Activated CD4-positive, alpha-beta memory T cell treated with anti-CD3 and anti-CD28 coated beads for 36 hours (primary cell): Measurements from ENCODE around the gene SGSM2. TPM values are rescaled to one million over a fixed set of nuclear protein-coding genes. Genes with fewer than 3 reads are reported as not detected.

Experiments
- CTCF ChIA-PET: fragments of 350-600 bp; sonication (Branson Sonifier 250); formaldehyde crosslinking; loops from one replicate; lab custom pipeline; 2021; ENCODE audit warnings: antibody characterized with exemption, inconsistent platforms; lab: Charles Lee
- POLR2A ChIA-PET: fragments of 350-600 bp; sonication (Branson Sonifier 250); formaldehyde crosslinking; loops from one replicate; lab custom pipeline; 2021; ENCODE audit warnings: antibody characterized with exemption; lab: Charles Lee
- DNase-seq: peaks from one replicate; pipeline ENCODE4 v3.0.0-alpha.2; 2020
- H3K27ac Mint-ChIP-seq: one replicate; pipeline ENCODE4 v1.8.0; 2021; ENCODE audit warnings: mixed read lengths
- H3K27me3 Mint-ChIP-seq: one replicate; pipeline ENCODE4 v1.8.0; 2021; ENCODE audit warnings: mixed read lengths
- H3K36me3 Mint-ChIP-seq: one replicate; pipeline ENCODE4 v1.8.0; 2021; ENCODE audit warnings: mixed read lengths
- H3K4me1 Mint-ChIP-seq: one replicate; pipeline ENCODE4 v1.8.0; 2021; ENCODE audit warnings: low read depth, mixed read lengths
- H3K4me3 Mint-ChIP-seq: one replicate; pipeline ENCODE4 v1.8.0; 2021; ENCODE audit warnings: mild to moderate bottlenecking, mixed read lengths
- H3K9me3 Mint-ChIP-seq: one replicate; pipeline ENCODE4 v1.8.0; 2021; ENCODE audit warnings: mixed read lengths
- intact Hi-C: fragments of 100-400 bp; cut with micrococcal nuclease; formaldehyde crosslinking; loops from one replicate; pipeline ENCODE4 v1.15.1; 2023
- total RNA-seq, 2 experiments: library from RNA; stranded (reverse); gene quantifications; one replicate each; pipeline ENCODE4 v1.2.3, GENCODE V29; 2021

SGSM2 gene
- total RNA-seq, result 10 to 100 TPM; 32.7 to 33.4 TPM

DNA sequence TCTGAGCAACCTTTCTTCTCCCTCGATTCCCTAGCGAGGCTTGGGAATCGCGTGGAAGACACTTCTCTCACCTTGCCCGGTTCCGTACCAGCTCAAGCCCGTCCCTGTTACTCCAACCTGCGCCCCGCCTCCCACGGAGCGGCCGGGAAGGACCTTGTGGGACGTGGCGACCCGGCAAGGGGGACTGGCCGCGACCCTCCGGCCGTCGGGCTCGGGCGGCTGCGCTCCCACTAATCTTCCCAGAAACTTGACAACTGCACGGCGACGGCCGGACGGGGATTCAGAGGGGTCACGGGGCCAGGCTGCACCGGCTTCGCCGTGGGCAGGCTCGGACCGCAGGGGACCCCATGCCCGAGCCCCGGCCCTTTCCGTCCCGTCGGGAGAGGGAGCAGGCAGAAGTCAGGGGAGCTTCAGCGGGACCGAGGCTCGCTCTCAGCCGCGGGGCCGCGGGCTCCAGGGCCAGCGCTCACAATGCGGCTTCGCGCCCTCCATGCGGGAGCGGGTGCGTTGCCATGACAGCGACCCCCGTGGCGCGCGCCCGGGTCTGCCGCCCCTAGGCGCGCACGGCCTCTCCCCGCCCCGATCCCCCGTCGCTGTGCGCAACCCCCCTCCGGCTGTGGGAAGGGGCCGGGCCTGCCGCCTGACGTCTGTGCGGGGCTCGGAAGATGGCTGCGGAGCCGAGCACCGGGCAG, at the start of gene SGSM2:
SGSM2 (plus strand) TSS at position 650 of the 692 bp plus-strand sequence. CDS start 188 bp downstream, outside the sequence.
- Mint-ChIP-seq H3K9me3 (no peaks in the 10 kb centered on the region), H3K36me3 (peaks cover 11% of the 10 kb centered on the region), H3K4me1 (peaks cover 14% of the 10 kb centered on the region), H3K4me3 (peak within 1 kb of the TSS; percentile 100), H3K27ac (peak within 1 kb of the TSS; percentile 90), H3K27me3 (no peaks in the 10 kb centered on the region)
- POLR2A ChIA-PET, result interaction anchor here (0.7 to 3.1 kb wide), 13 partner anchors 10 to 1806 kb away, joined by 3 to 24 read pairs (median 3); partner anchors contain the start of genes CYB5D2, SMG6, SRR and ZZEF1
- CTCF ChIA-PET, result interaction anchor here (0.7 to 2.8 kb wide), 10 partner anchors 16 to 284 kb away, joined by 3 to 17 read pairs (median 6); partner anchors contain the start of gene HIC1
- intact Hi-C loops, result loop anchor here (2.0 to 5.0 kb wide), 4 partner anchors 32 to 285 kb away; partner anchors contain the start of gene MNT
- DNase-seq, result peak; percentile 70

GRCh38 chr17:2289878-2290478, 47.3 kb upstream of the SGSM2 start:
- intact Hi-C loops, result no loop called here
- POLR2A ChIA-PET, result no interaction called here
- no peak overlapping the region for H3K4me3 Mint-ChIP-seq
- H3K36me3 Mint-ChIP-seq, result peaks cover 36% of the 10 kb centered on the region
- H3K27ac Mint-ChIP-seq, result no peak overlapping the region
- DNase-seq, result no peak
- peaks cover 11% of the 10 kb centered on the region for H3K4me1 Mint-ChIP-seq
- no peaks in the 10 kb centered on the region for H3K27me3 Mint-ChIP-seq
- CTCF ChIA-PET, result no interaction called here
- no peaks in the 10 kb centered on the region for H3K9me3 Mint-ChIP-seq

DNA sequence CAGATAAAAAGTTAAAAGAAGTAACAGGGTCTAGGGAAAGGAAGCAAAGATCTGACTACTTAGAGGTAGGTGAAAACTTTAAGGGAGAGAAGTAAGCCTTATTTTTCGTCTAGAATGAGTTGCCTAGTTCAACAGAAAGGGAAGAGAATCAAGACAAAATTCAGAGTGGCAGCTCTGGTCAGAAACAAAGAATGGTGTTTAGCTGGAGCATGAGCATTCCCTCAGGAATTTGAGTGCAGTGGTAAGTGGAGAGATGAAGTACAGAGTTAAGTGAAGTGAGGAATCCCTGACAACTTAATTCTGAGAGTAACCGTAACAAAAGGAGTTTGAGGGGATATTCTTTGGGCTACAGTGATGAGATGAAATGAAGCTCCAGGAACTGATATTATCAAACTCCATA, 45.2 kb upstream of the SGSM2 start:
- Mint-ChIP-seq H3K36me3 (peaks cover 48% of the 10 kb centered on the region), H3K4me3 (no peak overlapping the region), H3K4me1 (peaks cover 27% of the 10 kb centered on the region), H3K27me3 (no peaks in the 10 kb centered on the region), H3K27ac (no peak overlapping the region), H3K9me3 (no peaks in the 10 kb centered on the region)
- CTCF ChIA-PET, result interaction anchor here (0.8 kb wide), 1 partner anchor 238 kb away, joined by 3 read pairs; no protein-coding TSS in a partner anchor
- POLR2A ChIA-PET, result interaction anchor here (1.2 kb wide), 1 partner anchor 11 kb away, joined by 4 read pairs; no protein-coding TSS in a partner anchor
- DNase-seq, result no peak
- intact Hi-C loops, result no loop called here

DNA sequence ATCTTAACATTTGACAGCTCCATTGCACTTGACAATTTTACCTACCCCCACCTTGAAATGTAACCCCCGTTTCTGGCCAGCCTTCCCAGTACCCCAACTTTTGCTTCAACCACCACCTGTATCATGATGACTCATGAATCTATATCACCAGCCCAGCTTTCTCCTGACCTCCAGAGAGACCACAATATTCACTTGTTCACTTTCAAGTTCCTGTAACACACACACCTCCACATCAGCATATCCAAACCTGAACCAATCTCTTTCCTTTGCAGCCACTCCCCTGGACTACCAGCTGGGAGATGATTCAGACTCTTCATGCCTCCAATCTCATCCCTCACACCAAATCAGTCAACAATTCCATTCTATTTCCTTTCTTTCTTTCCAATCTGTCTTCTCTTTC, 41.7 kb upstream of the SGSM2 start:
- H3K27me3 Mint-ChIP-seq, result no peaks in the 10 kb centered on the region
- POLR2A ChIA-PET, result interaction anchor here (1.1 kb wide), 1 partner anchor 241 kb away, joined by 3 read pairs; the partner anchor contains the start of gene HIC1
- H3K36me3 Mint-ChIP-seq, result peaks cover 62% of the 10 kb centered on the region
- H3K9me3 Mint-ChIP-seq, result no peaks in the 10 kb centered on the region
- DNase-seq, result peak; percentile 25
- peaks cover 50% of the 10 kb centered on the region for H3K4me1 Mint-ChIP-seq
- CTCF ChIA-PET, result interaction anchor here (0.6 to 1.9 kb wide), 3 partner anchors 12 to 241 kb away, joined by 3 to 8 read pairs (median 4); partner anchors contain the start of gene HIC1
- peak overlapping the region; percentile 13 for H3K27ac Mint-ChIP-seq
- intact Hi-C loops, result no loop called here
- H3K4me3 Mint-ChIP-seq, result no peak overlapping the region

DNA sequence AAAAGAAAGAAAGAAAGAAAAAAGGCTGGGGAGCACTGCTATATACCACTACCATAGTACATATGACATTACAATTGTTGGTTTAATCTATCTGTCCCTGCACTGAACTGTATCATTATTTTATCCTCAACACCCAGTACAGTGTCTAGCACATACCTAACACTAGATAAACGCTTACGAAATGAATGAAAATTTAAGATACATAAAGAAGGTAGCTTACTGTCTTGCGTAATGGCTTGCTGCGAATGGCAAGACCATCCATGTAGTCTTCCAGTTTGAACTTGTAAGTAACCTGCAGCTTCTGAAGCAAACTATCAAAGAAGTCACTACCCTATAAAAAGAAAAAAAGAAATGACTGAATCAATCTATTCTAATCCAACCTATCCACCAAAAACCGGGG, 40.3 kb upstream of the SGSM2 start:
- peaks cover 53% of the 10 kb centered on the region for H3K36me3 Mint-ChIP-seq
- ChIA-PET CTCF (interaction anchor here (1.2 kb wide), 1 partner anchor 52 kb away, joined by 3 read pairs; no protein-coding TSS in a partner anchor), POLR2A (interaction anchor here (1.2 kb wide), 1 partner anchor 215 kb away, joined by 3 read pairs; the partner anchor contains the start of gene METTL16)
- no peak for DNase-seq
- H3K9me3 Mint-ChIP-seq, result no peaks in the 10 kb centered on the region
- intact Hi-C loops, result no loop called here
- H3K4me3 Mint-ChIP-seq, result no peak overlapping the region
- no peak overlapping the region for H3K27ac Mint-ChIP-seq
- no peaks in the 10 kb centered on the region for H3K27me3 Mint-ChIP-seq
- peaks cover 61% of the 10 kb centered on the region for H3K4me1 Mint-ChIP-seq

- Mint-ChIP-seq H3K4me1 (peaks cover 61% of the 10 kb centered on the region), H3K4me3 (no peak overlapping the region), H3K36me3 (peaks cover 46% of the 10 kb centered on the region), H3K27ac (no peak overlapping the region), H3K27me3 (no peaks in the 10 kb centered on the region), H3K9me3 (no peaks in the 10 kb centered on the region)
- no peak for DNase-seq
- ChIA-PET CTCF (no interaction called here), POLR2A (no interaction called here)
- intact Hi-C loops, result no loop called here
Observed at GRCh38 chr17:2299136-2299535, 38.2 kb upstream of the SGSM2 start.

DNA sequence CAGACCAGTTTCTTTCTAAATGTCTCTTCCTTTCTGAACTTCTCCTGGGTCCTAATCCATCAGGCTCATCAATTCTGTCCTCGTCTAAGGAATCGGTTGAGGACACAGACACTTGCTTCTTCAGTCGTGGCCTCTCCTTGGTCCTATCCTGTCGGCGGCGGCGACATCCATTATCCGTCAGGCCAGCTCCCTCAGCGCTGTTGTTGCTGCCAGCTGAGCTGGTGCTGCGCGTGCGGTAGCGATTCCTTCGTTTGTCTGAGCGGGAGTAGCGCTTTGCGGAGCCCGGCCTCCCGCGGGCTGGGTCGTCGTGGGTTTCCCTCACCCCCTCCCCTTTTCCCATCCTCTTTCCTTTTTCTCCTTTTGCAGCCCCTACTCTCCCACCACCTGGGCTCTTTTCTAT, 37.5 kb upstream of the SGSM2 start:
- Mint-ChIP-seq H3K9me3 (no peaks in the 10 kb centered on the region), H3K4me1 (peaks cover 57% of the 10 kb centered on the region), H3K27me3 (no peaks in the 10 kb centered on the region), H3K4me3 (no peak overlapping the region), H3K36me3 (peaks cover 41% of the 10 kb centered on the region), H3K27ac (no peak overlapping the region)
- intact Hi-C loops, result loop anchor here (5.0 kb wide), 3 partner anchors 53 to 247 kb away; partner anchors contain the start of gene MNT
- DNase-seq, result no peak
- CTCF ChIA-PET, result no interaction called here
- POLR2A ChIA-PET, result no interaction called here

GRCh38 chr17:2302778-2303203, 34.5 kb upstream of the SGSM2 start:
- Mint-ChIP-seq H3K27me3 (no peaks in the 10 kb centered on the region), H3K9me3 (no peaks in the 10 kb centered on the region), H3K4me3 (peak overlapping the region; percentile 90), H3K36me3 (peaks cover 25% of the 10 kb centered on the region), H3K27ac (peak overlapping the region; percentile 75), H3K4me1 (peaks cover 51% of the 10 kb centered on the region)
- intact Hi-C loops, result loop anchor here (2.0 to 5.0 kb wide), 4 partner anchors 36 to 250 kb away; partner anchors contain the start of gene MNT
- DNase-seq, result no peak
- POLR2A ChIA-PET, result interaction anchor here (0.6 to 3.4 kb wide), 7 partner anchors 11 to 213 kb away, joined by 3 to 24 read pairs (median 4); partner anchors contain the start of genes SGSM2 and TSR1
- CTCF ChIA-PET, result interaction anchor here (1.2 to 2.4 kb wide), 5 partner anchors 49 to 249 kb away, joined by 4 to 16 read pairs (median 6); partner anchors contain the start of gene HIC1

DNA sequence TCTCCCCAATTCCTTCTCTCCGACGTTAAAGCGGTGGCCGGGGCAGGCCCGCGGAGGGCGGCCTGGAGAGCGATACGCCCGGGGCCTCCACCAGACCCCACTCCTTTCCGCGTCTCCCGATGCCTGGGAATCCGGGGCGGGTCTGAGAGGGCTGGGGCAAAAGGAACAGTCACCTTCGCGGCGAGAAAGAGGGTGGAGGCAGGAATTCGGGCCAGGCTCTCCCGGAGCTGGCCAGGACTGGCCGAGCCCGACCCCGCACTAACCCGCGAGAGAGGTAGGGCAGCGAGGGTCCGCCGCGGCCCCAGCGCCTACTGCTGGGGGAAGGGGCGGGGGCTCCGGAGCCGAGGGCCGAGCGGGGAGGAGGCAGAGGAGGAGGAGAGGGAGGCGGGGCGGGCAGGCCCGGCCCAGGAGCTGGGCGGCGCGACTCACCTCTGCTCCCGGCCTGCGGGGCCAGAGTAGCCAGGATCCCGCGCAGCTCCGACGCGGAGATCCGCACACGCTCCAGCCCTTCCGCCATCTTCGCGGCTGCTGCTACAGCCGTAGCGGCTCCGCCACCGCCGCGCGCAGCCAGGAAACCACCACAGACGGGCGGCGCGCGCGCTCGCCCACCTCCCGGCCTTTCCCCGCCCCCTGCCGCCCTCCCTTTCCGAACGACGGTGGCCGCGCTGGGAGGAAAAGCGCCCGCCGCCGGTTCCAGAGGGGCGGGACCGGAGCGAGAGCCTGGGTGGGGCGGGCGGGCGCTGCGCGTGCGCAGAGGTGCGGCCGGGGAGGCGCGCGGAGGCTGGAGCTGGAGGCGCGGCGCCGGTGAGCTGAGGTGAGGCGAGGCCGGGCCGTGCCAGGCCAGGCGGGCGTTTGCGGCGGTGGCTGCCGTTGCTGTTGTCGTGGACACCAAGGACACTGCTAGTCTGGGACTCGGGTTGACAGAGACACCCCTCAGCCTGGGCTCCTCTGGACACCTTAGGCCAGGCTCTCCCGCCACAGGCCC, 33.8 kb upstream of the SGSM2 start, which contains the start of the genes SMG6 and SRR:
SMG6 (minus strand) TSS at position 582 of the 985 bp plus-strand sequence; CDS start at position 517, 65 bp downstream.
SRR (plus strand) TSS at position 747 of the 985 bp plus-strand sequence. CDS start 11,611 bp downstream, outside the sequence.
- H3K4me3 Mint-ChIP-seq, result peak within 1 kb of the TSS; percentile 90
- H3K27me3 Mint-ChIP-seq, result no peaks in the 10 kb centered on the region
- no peaks in the 10 kb centered on the region for H3K9me3 Mint-ChIP-seq
- peak; percentile 96 for DNase-seq
- ChIA-PET POLR2A (interaction anchor here (0.6 to 3.4 kb wide), 7 partner anchors 11 to 248 kb away, joined by 3 to 24 read pairs (median 4); partner anchors contain the start of genes HIC1, SGSM2 and TSR1), CTCF (interaction anchor here (0.6 to 2.4 kb wide), 6 partner anchors 50 to 250 kb away, joined by 4 to 16 read pairs (median 6); partner anchors contain the start of gene HIC1)
- intact Hi-C loops, result loop anchor here (2.0 to 5.0 kb wide), 5 partner anchors 33 to 251 kb away; partner anchors contain the start of genes MNT, SGSM2 and TSR1
- H3K36me3 Mint-ChIP-seq, result peaks cover 21% of the 10 kb centered on the region
- H3K27ac Mint-ChIP-seq, result peak within 1 kb of the TSS; percentile 75
- peaks cover 46% of the 10 kb centered on the region for H3K4me1 Mint-ChIP-seq

GRCh38 chr17:2304931-2305330, 32.4 kb upstream of the SGSM2 start:
- CTCF ChIA-PET, result no interaction called here
- Mint-ChIP-seq H3K27ac (no peak overlapping the region), H3K27me3 (no peaks in the 10 kb centered on the region), H3K4me3 (peak overlapping the region; percentile 68), H3K4me1 (peaks cover 44% of the 10 kb centered on the region), H3K9me3 (no peaks in the 10 kb centered on the region), H3K36me3 (peaks cover 13% of the 10 kb centered on the region)
- intact Hi-C loops, result loop anchor here (2.0 to 5.0 kb wide), 4 partner anchors 32 to 253 kb away; partner anchors contain the start of genes MNT, SGSM2 and TSR1
- POLR2A ChIA-PET, result interaction anchor here (0.6 to 3.4 kb wide), 3 partner anchors 17 to 42 kb away, joined by 3 to 24 read pairs (median 3); partner anchors contain the start of genes SGSM2 and TSR1
- DNase-seq, result no peak
